HG02759 (cell line): ENCODE results near the gene ZNF365.
"Not testable (repeated sequence)": the region's sequence is repeated elsewhere in the genome, so short reads cannot be mapped to it uniquely, and the experiment has no call there.

Experiments
- ATAC-seq: cut with Tn5 transposase; IDR thresholded peaks from one replicate; pipeline ENCODE4 v1.9.1; 2021; ENCODE audit warnings: mild to moderate bottlenecking, moderate library complexity; ENCODE audit not compliant: unreplicated experiment

The ZNF365 gene

GRCh38 chr10:62410934-62411333, 36.8 kb downstream of the ZNF365 start:
- ATAC-seq: not testable (repeated sequence)

GRCh38 chr10:62413048-62413447, 38.9 kb downstream of the ZNF365 start:
- ATAC-seq: no peak

GRCh38 chr10:62413652-62414051, 39.5 kb downstream of the ZNF365 start:
- no peak for ATAC-seq

DNA sequence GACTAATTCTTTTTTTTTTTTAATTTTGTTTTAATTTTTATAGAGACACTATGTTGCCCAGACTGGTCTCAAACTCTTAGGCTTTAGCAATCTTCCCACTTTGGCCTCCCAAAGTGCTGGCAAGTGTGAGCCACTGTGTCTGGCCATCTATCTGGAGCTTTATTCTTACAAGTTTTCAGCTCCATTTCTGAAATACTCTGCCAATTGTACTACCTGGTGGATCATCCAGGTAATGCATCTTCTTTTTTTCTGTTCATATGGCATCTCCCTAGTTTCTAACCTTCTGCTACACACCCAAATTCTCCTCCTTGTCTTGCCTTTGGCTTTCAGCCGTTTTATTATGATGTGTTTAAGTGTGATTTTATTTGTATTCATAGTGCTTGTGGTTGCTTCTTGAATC, 40.2 kb downstream of the ZNF365 start:
- no peak for ATAC-seq

GRCh38 chr10:62422068-62422590, 48.0 kb downstream of the ZNF365 start:
- no peak for ATAC-seq

GRCh38 chr10:62424026-62424425, 49.9 kb downstream of the ZNF365 start:
- ATAC-seq: no peak

- ATAC-seq: no peak
Measured at GRCh38 chr10:62426086-62426485, 51.9 kb downstream of the ZNF365 start.

- ATAC-seq: no peak
Measured at GRCh38 chr10:62426600-62426999, 52.4 kb downstream of the ZNF365 start.

- ATAC-seq: no peak
Measured at GRCh38 chr10:62430881-62431280, 56.7 kb downstream of the ZNF365 start.

DNA sequence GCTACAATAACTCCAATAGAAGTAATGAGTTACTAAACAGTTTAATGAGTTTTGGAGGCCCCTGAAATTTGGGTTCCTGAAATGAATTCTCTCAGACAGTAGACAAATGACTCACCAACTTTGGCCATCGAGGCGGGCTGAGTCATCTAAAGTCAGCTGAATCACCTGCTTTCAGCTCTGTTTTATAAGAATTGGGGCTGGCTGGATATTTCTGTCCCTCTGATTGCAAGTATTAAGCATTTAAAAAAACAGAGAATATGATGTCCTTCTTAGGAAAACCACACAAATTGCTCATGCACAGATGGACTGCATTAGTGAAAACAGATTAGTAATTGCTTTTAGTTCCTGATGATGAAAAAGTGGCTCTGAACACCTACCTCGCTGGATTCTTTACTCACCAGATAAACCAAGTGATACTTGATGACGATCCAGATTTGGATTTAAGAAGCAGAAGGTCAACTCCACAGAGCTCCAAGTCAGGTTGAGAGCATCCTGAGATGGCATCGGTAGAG, 59.1 kb downstream of the ZNF365 start:
- peak; percentile 93 for ATAC-seq

GRCh38 chr10:62433901-62434300, 59.7 kb downstream of the ZNF365 start:
- no peak for ATAC-seq

DNA sequence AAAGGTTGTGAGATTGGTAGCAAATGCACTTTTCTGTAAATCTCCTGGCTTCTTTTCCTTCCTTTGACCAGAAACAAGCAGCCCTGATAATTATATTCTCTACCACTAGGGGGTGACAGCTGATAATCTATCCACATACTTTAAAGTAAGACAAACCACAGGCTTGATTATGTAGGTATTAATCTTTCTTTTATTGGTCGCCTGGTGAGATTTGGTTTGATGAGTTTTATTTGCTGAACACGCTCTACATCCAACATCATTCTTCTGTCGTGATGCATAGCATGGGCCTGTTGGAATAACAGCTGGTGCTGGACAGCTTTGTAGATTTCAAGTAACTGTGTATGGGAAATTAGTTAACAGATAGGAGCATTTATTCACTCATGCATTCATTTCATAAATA, 63.5 kb downstream of the ZNF365 start:
- no peak for ATAC-seq

GRCh38 chr10:62442006-62442405, 67.8 kb downstream of the ZNF365 start:
- ATAC-seq: no peak

DNA sequence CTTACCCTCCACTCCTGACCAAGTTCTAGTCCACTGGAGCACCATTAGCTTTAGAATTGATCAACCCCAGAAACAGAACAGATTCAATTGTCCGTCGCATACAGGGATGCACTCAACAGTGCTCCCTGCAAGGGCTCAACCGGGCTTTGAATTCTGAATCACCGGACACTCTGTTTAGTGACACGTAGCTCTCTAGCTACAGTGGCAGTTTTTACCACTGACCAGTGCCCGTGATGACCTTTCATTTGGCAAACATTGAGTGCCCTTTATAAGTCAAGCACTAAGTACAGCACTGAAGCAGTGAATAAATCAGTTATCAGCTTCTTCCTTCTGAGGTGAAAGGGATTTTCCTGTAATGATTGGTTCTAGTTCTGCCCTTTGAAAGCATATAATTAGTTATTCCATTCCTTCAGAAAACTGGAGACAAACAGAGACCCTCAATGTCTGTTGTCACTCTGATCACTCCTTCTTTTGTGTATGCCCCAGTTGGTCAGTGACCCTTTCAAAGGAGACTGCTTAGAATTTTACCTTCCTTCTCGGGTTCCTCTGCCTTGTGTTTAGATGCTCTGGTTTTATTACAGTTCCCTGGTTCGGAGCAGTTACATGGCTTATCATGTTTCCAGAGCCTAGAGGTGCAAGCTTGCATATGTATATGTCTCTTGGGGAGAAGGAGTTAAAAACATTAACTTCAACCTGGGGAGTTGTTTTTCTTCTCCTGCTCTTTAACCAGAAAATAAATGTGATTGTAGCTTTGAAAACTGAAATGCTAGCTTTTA, 68.9 kb downstream of the ZNF365 start:
- ATAC-seq: no peak

DNA sequence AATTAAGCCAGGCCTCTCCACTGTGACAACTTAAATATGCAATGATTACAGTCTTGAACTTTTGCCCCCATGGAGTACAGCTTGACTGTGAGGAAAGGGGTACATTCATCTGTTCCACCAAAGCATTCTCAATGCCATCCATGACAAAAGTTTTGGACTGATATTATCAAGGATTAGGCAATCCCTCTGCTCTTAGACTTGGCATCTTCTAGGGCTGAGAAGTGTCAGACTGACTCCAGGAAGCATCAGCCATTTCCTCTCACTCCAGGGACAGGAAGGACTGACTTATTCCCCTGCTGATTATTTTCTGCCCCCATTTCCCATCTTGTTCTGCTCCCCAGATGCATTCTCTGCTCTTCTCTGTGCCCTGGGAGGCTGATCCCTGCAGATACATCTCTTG, 69.7 kb downstream of the ZNF365 start:
- no peak for ATAC-seq

DNA sequence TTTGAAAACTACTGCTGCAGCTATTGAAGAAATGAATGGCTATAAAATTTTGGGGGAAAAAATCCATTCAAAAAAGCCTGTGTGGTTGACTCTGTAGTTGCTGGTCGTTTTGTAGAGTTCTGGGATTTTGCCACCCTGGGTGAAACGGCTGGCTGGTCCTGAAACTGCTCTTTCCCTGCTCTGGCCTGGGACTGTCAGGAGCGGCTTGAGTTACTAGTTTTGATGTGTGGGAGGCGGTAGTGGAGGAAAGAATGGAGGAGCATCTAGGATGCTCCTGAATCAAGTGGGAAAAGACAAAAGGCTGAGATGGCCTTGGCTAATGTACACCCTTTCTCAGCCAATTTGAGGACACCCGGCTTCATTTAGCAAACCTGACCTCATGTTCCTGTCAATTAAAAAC, 72.5 kb downstream of the ZNF365 start:
- no peak for ATAC-seq

GRCh38 chr10:62450912-62451610, 76.9 kb downstream of the ZNF365 start:
- no peak for ATAC-seq

GRCh38 chr10:62451611-62451975, 77.4 kb downstream of the ZNF365 start:
- no peak for ATAC-seq
